CD4-positive, alpha-beta memory T cell (primary cell): ENCODE data around the gene FAHD2A. TPM values are rescaled to one million over a fixed set of nuclear protein-coding genes. Genes with fewer than 3 reads are reported as not detected.
"Not testable (repeated sequence)": the region's sequence is repeated elsewhere in the genome, so short reads cannot be mapped to it uniquely, and the experiment has no call there.

Source experiments
- CTCF ChIA-PET: fragments of 350-600 bp; sonication (Branson Sonifier 250); formaldehyde crosslinking; loops from one replicate; lab custom pipeline; 2021; ENCODE audit warnings: inconsistent platforms; ENCODE audit not compliant: partially characterized antibody; lab: Charles Lee
- POLR2A ChIA-PET: fragments of 350-600 bp; sonication (Branson Sonifier 250); formaldehyde crosslinking; loops from one replicate; lab custom pipeline; 2021; ENCODE audit not compliant: partially characterized antibody; lab: Charles Lee
- DNase-seq, 5 donors: peaks; one replicate each; pipeline versions ENCODE4 v3.0.0 to v3.0.0-alpha.2; 2020 to 2022; ENCODE audit warnings: mixed read lengths in 1 of 5
- H3K27ac ChIP-seq: one replicate; pipeline ENCODE4 v1.7.0; 2013; ENCODE audit warnings: low read depth, low read length
- H3K27me3 ChIP-seq: 2 replicates; pipeline ENCODE4 v1.7.0; 2013; ENCODE audit warnings: mild to moderate bottlenecking, low read length, moderate library complexity; ENCODE audit not compliant: insufficient read depth
- H3K36me3 ChIP-seq: 2 replicates; pipeline ENCODE4 v1.7.0; 2013; ENCODE audit warnings: mild to moderate bottlenecking, low read length, moderate library complexity; ENCODE audit not compliant: insufficient read depth
- H3K4me1 ChIP-seq: 2 replicates; pipeline ENCODE4 v1.7.0; 2013; ENCODE audit warnings: mild to moderate bottlenecking, low read length, moderate library complexity; ENCODE audit not compliant: insufficient read depth
- H3K4me3 ChIP-seq, 2 donors: one replicate each; pipeline ENCODE4 v1.7.0; 2013; ENCODE audit warnings: low read length in 2 of 2, mild to moderate bottlenecking in 1 of 2
- H3K9me3 ChIP-seq, 2 donors: one replicate each; pipeline ENCODE4 v1.7.0; 2013; ENCODE audit warnings: low read length in 2 of 2, control low read depth in 1 of 2; ENCODE audit not compliant: control insufficient read depth in 1 of 2
- H3K27ac Mint-ChIP-seq, 7 donors: one replicate each; pipeline ENCODE4 v1.8.0; 2020 to 2021; ENCODE audit warnings: mixed read lengths in 7 of 7, mild to moderate bottlenecking in 6 of 7, inconsistent platforms in 3 of 7, moderate library complexity in 3 of 7
- H3K27me3 Mint-ChIP-seq, 2 donors: one replicate each; pipeline ENCODE4 v1.8.0; 2020 to 2021; ENCODE audit warnings: mixed read lengths in 2 of 2
- H3K36me3 Mint-ChIP-seq, 2 donors: one replicate each; pipeline ENCODE4 v1.8.0; 2020 to 2021; ENCODE audit warnings: mixed read lengths in 2 of 2, inconsistent platforms in 1 of 2, mild to moderate bottlenecking in 1 of 2
- H3K4me1 Mint-ChIP-seq, 4 donors: one replicate each; pipeline ENCODE4 v1.8.0; 2020 to 2021; ENCODE audit warnings: mixed read lengths in 4 of 4, mild to moderate bottlenecking in 1 of 4
- H3K4me3 Mint-ChIP-seq, 8 donors: one replicate each; pipeline ENCODE4 v1.8.0; 2020 to 2021; ENCODE audit warnings: mixed read lengths in 8 of 8, mild to moderate bottlenecking in 7 of 8, moderate library complexity in 6 of 8, inconsistent platforms in 3 of 8
- H3K9me3 Mint-ChIP-seq, 8 donors: one replicate each; pipeline ENCODE4 v1.8.0; 2020 to 2021; ENCODE audit warnings: mixed read lengths in 8 of 8, mild to moderate bottlenecking in 5 of 8, inconsistent platforms in 3 of 8, moderate library complexity in 1 of 8
- intact Hi-C: fragments of 100-400 bp; cut with micrococcal nuclease; formaldehyde crosslinking; loops from one replicate; pipeline ENCODE4 v1.15.1; 2023
- polyA plus RNA-seq, 2 donors: library from polyadenylated mRNA; unstranded; fragments of 300-500 nt; fragmentation: Illumina TruSeq; gene quantifications; one replicate each; pipeline ENCODE4 v1.2.3, GENCODE V29; 2021
- total RNA-seq, 2 experiments: library from RNA; stranded (reverse); gene quantifications; one replicate each; pipeline ENCODE4 v1.2.3, GENCODE V29; 2021

FAHD2A gene
- total and polyA plus RNA-seq, 4 experiments from 2014 or later, result 16.7 to 33.9 (median 23.8) TPM

GRCh38 chr2:95427196-95427867 is 24.8 kb downstream of the FAHD2A start:
- H3K36me3 Mint-ChIP-seq, H3K27ac ChIP-seq, POLR2A ChIA-PET, H3K4me3 Mint-ChIP-seq, intact Hi-C loops, H3K27me3 Mint-ChIP-seq, CTCF ChIA-PET, H3K4me1 Mint-ChIP-seq, H3K36me3 ChIP-seq, H3K9me3 ChIP-seq, H3K27me3 ChIP-seq, H3K4me3 ChIP-seq, H3K4me1 ChIP-seq, H3K27ac Mint-ChIP-seq, H3K9me3 Mint-ChIP-seq, DNase-seq: not testable (repeated sequence)

- H3K27me3 ChIP-seq, H3K36me3 Mint-ChIP-seq, H3K27me3 Mint-ChIP-seq, H3K9me3 Mint-ChIP-seq, H3K27ac ChIP-seq, POLR2A ChIA-PET, H3K27ac Mint-ChIP-seq, H3K4me1 Mint-ChIP-seq, H3K4me3 ChIP-seq, CTCF ChIA-PET, intact Hi-C loops, H3K9me3 ChIP-seq, H3K4me3 Mint-ChIP-seq, DNase-seq, H3K36me3 ChIP-seq, H3K4me1 ChIP-seq: not testable (repeated sequence)
Measured at GRCh38 chr2:95429748-95430467, 27.4 kb downstream of the FAHD2A start.

- H3K4me1 Mint-ChIP-seq, H3K36me3 Mint-ChIP-seq, POLR2A ChIA-PET, H3K27me3 ChIP-seq, H3K27me3 Mint-ChIP-seq, H3K27ac Mint-ChIP-seq, H3K9me3 ChIP-seq, H3K9me3 Mint-ChIP-seq, H3K4me3 ChIP-seq, H3K4me1 ChIP-seq, CTCF ChIA-PET, intact Hi-C loops, H3K4me3 Mint-ChIP-seq, H3K36me3 ChIP-seq, DNase-seq, H3K27ac ChIP-seq: not testable (repeated sequence)
Measured at GRCh38 chr2:95433373-95433772, 30.9 kb downstream of the FAHD2A start.

- CTCF ChIA-PET, intact Hi-C loops, DNase-seq, H3K9me3 ChIP-seq, H3K27ac Mint-ChIP-seq, H3K9me3 Mint-ChIP-seq, H3K27ac ChIP-seq, H3K4me1 Mint-ChIP-seq, H3K4me3 Mint-ChIP-seq, POLR2A ChIA-PET, H3K36me3 Mint-ChIP-seq, H3K4me1 ChIP-seq, H3K4me3 ChIP-seq, H3K36me3 ChIP-seq, H3K27me3 ChIP-seq, H3K27me3 Mint-ChIP-seq: not testable (repeated sequence)
Measured at GRCh38 chr2:95433973-95434372, 31.5 kb downstream of the FAHD2A start.

GRCh38 chr2:95434507-95435076 is 32.1 kb downstream of the FAHD2A start:
- H3K36me3 Mint-ChIP-seq, H3K9me3 ChIP-seq, CTCF ChIA-PET, H3K27ac Mint-ChIP-seq, POLR2A ChIA-PET, DNase-seq, H3K36me3 ChIP-seq, H3K4me1 ChIP-seq, H3K27me3 Mint-ChIP-seq, H3K9me3 Mint-ChIP-seq, H3K4me3 Mint-ChIP-seq, H3K4me3 ChIP-seq, H3K27me3 ChIP-seq, intact Hi-C loops, H3K27ac ChIP-seq, H3K4me1 Mint-ChIP-seq: not testable (repeated sequence)

- H3K9me3 Mint-ChIP-seq, H3K27ac ChIP-seq, H3K27me3 ChIP-seq, H3K4me1 Mint-ChIP-seq, H3K4me3 Mint-ChIP-seq, H3K9me3 ChIP-seq, H3K36me3 ChIP-seq, POLR2A ChIA-PET, CTCF ChIA-PET, H3K36me3 Mint-ChIP-seq, H3K4me3 ChIP-seq, intact Hi-C loops, H3K27me3 Mint-ChIP-seq, H3K27ac Mint-ChIP-seq, DNase-seq, H3K4me1 ChIP-seq: not testable (repeated sequence)
Measured at GRCh38 chr2:95435162-95435871, 32.8 kb downstream of the FAHD2A start.

GRCh38 chr2:95435872-95436209 is 33.3 kb downstream of the FAHD2A start:
- H3K27me3 ChIP-seq, CTCF ChIA-PET, H3K36me3 ChIP-seq, POLR2A ChIA-PET, H3K27ac ChIP-seq, H3K4me3 ChIP-seq, H3K27ac Mint-ChIP-seq, H3K4me3 Mint-ChIP-seq, intact Hi-C loops, H3K9me3 Mint-ChIP-seq, H3K9me3 ChIP-seq, H3K4me1 ChIP-seq, H3K36me3 Mint-ChIP-seq, DNase-seq, H3K27me3 Mint-ChIP-seq, H3K4me1 Mint-ChIP-seq: not testable (repeated sequence)
